H1 (cell line): Measurements from ENCODE around the gene TPST2. TPM values are rescaled to one million over a fixed set of nuclear protein-coding genes. Genes with fewer than 3 reads are reported as not detected.
A peak's percentile ranks its signal among the peaks of the same experiment; 100 is the strongest.

Experiments
- CTCF ChIA-PET: fragments of 300-600 bp; sonication (Branson Sonifier 250); formaldehyde crosslinking; loops from one replicate; lab custom pipeline; 2021; ENCODE audit not compliant: partially characterized antibody; lab: Charles Lee
- POLR2A ChIA-PET: fragments of 300-600 bp; sonication (Branson Sonifier 250); formaldehyde crosslinking; loops from one replicate; lab custom pipeline; 2021; ENCODE audit warnings: inconsistent platforms; ENCODE audit not compliant: partially characterized antibody; lab: Charles Lee
- DNase-seq, 2 experiments: peaks; one replicate each; pipeline versions ENCODE4 v3.0.0 to v3.0.0-alpha.2; 2010 to 2022; ENCODE audit warnings: low spot score in 2 of 2, low read depth in 1 of 2, mixed read lengths in 1 of 2
- FAIRE-seq: peaks from 2 replicates; lab custom pipeline; 2011; peaks lifted over from hg19 to GRCh38; lab: Jason Lieb, UNC
- H2AFZ ChIP-seq: 2 replicates; pipeline ENCODE4 v1.8.1; 2012; ENCODE audit warnings: low read length, inconsistent platforms
- H2AK5ac ChIP-seq: 2 replicates; pipeline ENCODE4 v1.6.1; 2013; ENCODE audit warnings: low read depth, low read length
- H2BK120ac ChIP-seq: replicated peaks from 2 replicates; pipeline ENCODE3; 2013; ENCODE audit warnings: low read depth, low read length, inconsistent platforms
- H2BK12ac ChIP-seq: 2 replicates; pipeline ENCODE4 v1.6.1; 2013; ENCODE audit warnings: low read depth, low read length
- H2BK15ac ChIP-seq: 2 replicates; pipeline ENCODE4 v1.6.1; 2013; ENCODE audit warnings: low read length
- H2BK20ac ChIP-seq: 2 replicates; pipeline ENCODE4 v1.6.1; 2013; ENCODE audit warnings: low read length
- H2BK5ac ChIP-seq: 2 replicates; pipeline ENCODE4 v1.6.1; 2013; ENCODE audit warnings: low read depth, low read length
- H3K14ac ChIP-seq: 2 replicates; pipeline ENCODE4 v1.6.1; 2013; ENCODE audit warnings: inconsistent platforms; ENCODE audit not compliant: insufficient read length
- H3K18ac ChIP-seq: 2 replicates; pipeline ENCODE4 v1.6.1; 2013; ENCODE audit warnings: low read length; ENCODE audit errors: extremely low read depth
- H3K23ac ChIP-seq: 2 replicates; pipeline ENCODE4 v1.6.1; 2013; ENCODE audit warnings: inconsistent platforms; ENCODE audit not compliant: insufficient read length
- H3K23me2 ChIP-seq: 2 replicates; pipeline ENCODE4 v1.6.1; 2013; ENCODE audit warnings: low read depth, low read length
- H3K27ac ChIP-seq: 2 replicates; pipeline ENCODE4 v1.6.1; 2011; ENCODE audit warnings: low read depth, low read length, inconsistent platforms
- H3K27me3 ChIP-seq, 4 experiments: replicated peaks in 1 of 4; 1 replicate in 1 of 4; 2 replicates in 3 of 4; pipeline versions ENCODE4 v1.6.1 to v1.8.1; 2011 to 2013; ENCODE audit warnings: low read length in 3 of 4, mild to moderate bottlenecking in 3 of 4, inconsistent platforms in 2 of 4, mixed read lengths in 2 of 4, moderate library complexity in 1 of 4; ENCODE audit not compliant: control insufficient read depth in 3 of 4, insufficient read depth in 3 of 4; ENCODE audit errors: extremely low read depth in 1 of 4
- H3K36me3 ChIP-seq, 4 experiments: 2 replicates each; pipeline versions ENCODE4 v1.6.1 to v1.8.1; 2011 to 2013; ENCODE audit warnings: mild to moderate bottlenecking in 4 of 4, low read length in 3 of 4, moderate library complexity in 2 of 4, control low read depth in 1 of 4, inconsistent platforms in 1 of 4; ENCODE audit not compliant: insufficient read depth in 4 of 4, control insufficient read depth in 2 of 4
- H3K4ac ChIP-seq: replicated peaks from 2 replicates; pipeline ENCODE3; 2013; ENCODE audit warnings: low read length, low read depth, mixed read lengths, inconsistent platforms; ENCODE audit not compliant: insufficient read length
- H3K4me1 ChIP-seq, 4 experiments: replicated peaks in 1 of 4; 1 replicate in 1 of 4; 2 replicates in 3 of 4; pipeline versions ENCODE4 v1.6.1 to v1.8.1; 2011 to 2013; ENCODE audit warnings: low read length in 3 of 4, inconsistent platforms in 2 of 4, mixed read lengths in 1 of 4; ENCODE audit not compliant: insufficient read depth in 4 of 4, control insufficient read depth in 3 of 4
- H3K4me2 ChIP-seq, 2 experiments: 2 replicates each; pipeline versions ENCODE4 v1.6.1 to v1.8.1; 2011 to 2013; ENCODE audit warnings: low read depth in 2 of 2, low read length in 2 of 2, control low read depth in 1 of 2, inconsistent platforms in 1 of 2, mild to moderate bottlenecking in 1 of 2; ENCODE audit not compliant: insufficient read depth in 1 of 2
- H3K4me3 ChIP-seq, 4 experiments: fragments of 200-600, 300-600 bp in 1 of 4; sonication (generic), shearing (Covaris generic), sonication (Bioruptor Twin) in 1 of 4; 2 replicates each; pipeline versions ENCODE4 v1.5.1 to v1.8.1; 2011 to 2016; ENCODE audit warnings: low read length in 4 of 4, low read depth in 3 of 4, control low read depth in 2 of 4, inconsistent platforms in 2 of 4, mild to moderate bottlenecking in 2 of 4, mixed read lengths in 1 of 4, moderate library complexity in 1 of 4; ENCODE audit not compliant: insufficient read depth in 2 of 4; ENCODE audit errors: extremely low read depth in 1 of 4
- H3K56ac ChIP-seq: replicated peaks from 2 replicates; pipeline ENCODE3; 2013; ENCODE audit warnings: low read depth, mild to moderate bottlenecking, mixed read lengths, low read length, inconsistent platforms; ENCODE audit not compliant: insufficient read length
- H3K79me1 ChIP-seq: 2 replicates; pipeline ENCODE4 v1.6.1; 2013; ENCODE audit warnings: low read depth, low read length, control low read depth
- H3K79me2 ChIP-seq, 2 experiments: 2 replicates each; pipeline versions ENCODE4 v1.6.1 to v1.8.1; 2012 to 2013; ENCODE audit warnings: low read length in 2 of 2, mild to moderate bottlenecking in 2 of 2, inconsistent platforms in 1 of 2; ENCODE audit not compliant: insufficient read depth in 2 of 2, control insufficient read depth in 1 of 2
- H3K9ac ChIP-seq, 4 experiments: replicated peaks in 1 of 4; 1 replicate in 1 of 4; 2 replicates in 3 of 4; pipeline versions ENCODE4 v1.6.1 to v1.8.1; 2011 to 2013; ENCODE audit warnings: low read depth in 3 of 4, low read length in 3 of 4, control low read depth in 2 of 4, mild to moderate bottlenecking in 2 of 4, moderate library complexity in 2 of 4, inconsistent platforms in 1 of 4; ENCODE audit errors: extremely low read depth in 1 of 4
- H3K9me3 ChIP-seq, 2 experiments: 2 replicates each; pipeline versions ENCODE4 v1.6.1 to v1.8.1; 2012 to 2013; ENCODE audit warnings: mild to moderate bottlenecking in 2 of 2, moderate library complexity in 2 of 2, control low read depth in 1 of 2, inconsistent platforms in 1 of 2, low read depth in 1 of 2, low read length in 1 of 2, mixed read lengths in 1 of 2; ENCODE audit not compliant: insufficient read depth in 2 of 2
- H4K20me1 ChIP-seq, 2 experiments: replicated peaks in 1 of 2; 2 replicates each; pipeline versions ENCODE3 to v1.8.1; 2011 to 2013; ENCODE audit warnings: inconsistent platforms in 2 of 2, low read length in 2 of 2, mild to moderate bottlenecking in 1 of 2; ENCODE audit not compliant: insufficient read depth in 2 of 2, control insufficient read depth in 1 of 2
- H4K5ac ChIP-seq: 2 replicates; pipeline ENCODE4 v1.6.1; 2013; ENCODE audit warnings: low read length, low read depth, mixed read lengths, inconsistent platforms; ENCODE audit not compliant: insufficient read length
- H4K8ac ChIP-seq: 2 replicates; pipeline ENCODE4 v1.8.0; 2013; ENCODE audit warnings: mild to moderate bottlenecking, moderate library complexity, low read length, inconsistent platforms; ENCODE audit not compliant: insufficient read depth; ENCODE audit errors: extremely low read depth
- H4K91ac ChIP-seq: replicated peaks from 2 replicates; pipeline ENCODE3; 2013; ENCODE audit warnings: low read length, mixed read lengths, inconsistent platforms; ENCODE audit not compliant: insufficient read length
- ATF3 ChIP-seq: IDR thresholded peaks from 2 replicates; pipeline ENCODE4 v1.6.1; 2011; ENCODE audit warnings: low read depth, mild to moderate bottlenecking, low read length; ENCODE audit not compliant: insufficient read depth
- BACH1 ChIP-seq: IDR thresholded peaks from 2 replicates; pipeline ENCODE4 v1.6.1; 2012; ENCODE audit warnings: low read length, improper control_type of control experiment
- CEBPB ChIP-seq: IDR thresholded peaks from 2 replicates; pipeline ENCODE4 v1.6.1; 2012; ENCODE audit warnings: low read depth, low read length
- EGR1 ChIP-seq: IDR thresholded peaks from 2 replicates; pipeline ENCODE4 v1.6.1; 2011; ENCODE audit warnings: low read depth, low read length, borderline replicate concordance
- GABPA ChIP-seq: IDR thresholded peaks from 2 replicates; pipeline ENCODE4 v1.6.1; 2011; ENCODE audit warnings: mild to moderate bottlenecking, low read length, moderate library complexity, borderline replicate concordance; ENCODE audit not compliant: insufficient read depth
- KDM1A ChIP-seq: fragments of 200-600, 300-600 bp; sonication (generic); IDR thresholded peaks from 2 replicates; pipeline ENCODE4 v1.7.1; 2016; ENCODE audit warnings: mild to moderate bottlenecking, low read length, borderline replicate concordance
- MAX ChIP-seq: IDR thresholded peaks from 2 replicates; pipeline ENCODE4 v1.6.1; 2012; ENCODE audit warnings: inconsistent platforms
- POLR2A ChIP-seq, 2 experiments: IDR thresholded peaks; 1 replicate in 1 of 2; 2 replicates in 1 of 2; pipeline ENCODE4 v1.6.1; 2011; ENCODE audit warnings: low read depth in 2 of 2, low read length in 2 of 2, mild to moderate bottlenecking in 2 of 2; ENCODE audit errors: control extremely low read depth in 1 of 2
- SAP30 ChIP-seq: fragments of 300-600 bp; sonication (generic); IDR thresholded peaks from 2 replicates; pipeline ENCODE4 v1.7.1; 2012; ENCODE audit warnings: low read length, moderate library complexity, mild to moderate bottlenecking, inconsistent platforms; ENCODE audit not compliant: insufficient read depth, insufficient replicate concordance
- SP4 ChIP-seq: IDR thresholded peaks from 2 replicates; pipeline ENCODE4 v1.6.1; 2012; ENCODE audit warnings: low read length, inconsistent platforms
- TCF12 ChIP-seq: IDR thresholded peaks from 2 replicates; pipeline ENCODE4 v1.6.1; 2011; ENCODE audit warnings: low read depth, mild to moderate bottlenecking, low read length
- TEAD4 ChIP-seq: IDR thresholded peaks from 2 replicates; pipeline ENCODE4 v1.6.1; 2012; ENCODE audit warnings: low read depth, low read length, inconsistent platforms, mixed read lengths
- USF2 ChIP-seq: IDR thresholded peaks from 2 replicates; pipeline ENCODE4 v1.6.1; 2011; ENCODE audit warnings: low read length, improper control_type of control experiment
- WGBS, 2 experiments: shearing (Covaris generic) in 1 of 2; methylation state at CpG; one replicate each; pipeline versions ENCODE4 v1.1.6 to v1.1.7; 2013 to 2015; ENCODE audit warnings: low lambda C conversion rate in 2 of 2, mixed read lengths in 2 of 2, inconsistent platforms in 1 of 2, low coverage in 1 of 2, missing lambda C conversion rate in 1 of 2; ENCODE audit not compliant: insufficient replicate concordance in 2 of 2, insufficient coverage in 1 of 2, insufficient read length in 1 of 2; ENCODE audit errors: extremely low coverage in 1 of 2, missing lambda C conversion rate in 1 of 2; 5-methylcytosine and 5-hydroxymethylcytosine counted together
- polyA plus RNA-seq, 7 experiments: library from polyadenylated mRNA; depleted of rRNA in 3 of 7; stranded (reverse) in 5 of 7; unstranded in 2 of 7; fragments of >200 nt in 5 of 7; fragments of 200-250 nt in 2 of 7; gene quantifications; 1 replicate in 5 of 7; 2 replicates in 1 of 7; 4 replicates in 1 of 7; pipeline versions ENCODE4 v1.2.1 to v1.2.3, GENCODE V29; 2011 to 2013; ENCODE audit warnings: missing spikeins in 2 of 7, mixed read lengths in 2 of 7
- total RNA-seq: library from RNA; stranded (reverse); fragmentation: NEBNext Ultra II Directional; extraction: Animal tissue kit (Norgen Biotek cat#: 25700); gene quantifications from 2 replicates; pipeline ENCODE4 v1.2.1, GENCODE V29; 2021

The TPST2 gene
- total and polyA plus RNA-seq, 2 of the 8 experiments (the other 6 are each of a cell fraction or from before 2014, with no cell fraction given), result 58.8 to 143 TPM

GRCh38 chr22:26556904-26557303, 33.0 kb downstream of the TPST2 start:
- H3K18ac ChIP-seq, result peak overlapping the region; percentile 49; the same call in 1 of the 2 replicates
- TF ChIP-seq POLR2A (IDR thresholded peaks at IDR 0.05; ENCODE audit: control extremely low read depth in 1 of 2, low read depth in 2 of 2, low read length in 2 of 2), result no peak
- TF ChIP-seq SP4, result no peak
- no peak for TF ChIP-seq KDM1A
- no peak for TF ChIP-seq USF2
- no peak for TF ChIP-seq CEBPB
- no peak for TF ChIP-seq GABPA
- TF ChIP-seq TEAD4, result no peak
- TF ChIP-seq MAX, result no peak
- no peak for TF ChIP-seq TCF12
- TF ChIP-seq BACH1, result no peak
- TF ChIP-seq ATF3, result no peak
- no peak for TF ChIP-seq EGR1
- TF ChIP-seq SAP30, result no peak

More at GRCh38 chr22:26556904-26557303, 33.0 kb downstream of the TPST2 start:
- H3K9ac ChIP-seq, result no peak overlapping the region
- H3K27me3 ChIP-seq, result no peaks in the 10 kb centered on the region
- no peaks in the 10 kb centered on the region for H3K9me3 ChIP-seq
- H3K4me3 ChIP-seq, result no peak overlapping the region
- no peak overlapping the region for H2AFZ ChIP-seq
- H3K23me2 ChIP-seq, result no peaks in the 10 kb centered on the region
- peaks cover 5 to 9% of the 10 kb centered on the region in 2 experiments for H4K20me1 ChIP-seq
- no peak overlapping the region for H4K91ac ChIP-seq
- no peaks in the 10 kb centered on the region for H3K36me3 ChIP-seq
- peaks cover 19% of the 10 kb centered on the region for H3K79me1 ChIP-seq
- H3K4me2 ChIP-seq, result no peak overlapping the region
- 0 out of 2 replicates have a peak overlapping the region, but pooled peaks have one; percentile 74 for H2BK15ac ChIP-seq
- ChIA-PET CTCF (no interaction called here), POLR2A (interaction anchor here (0.7 to 2.0 kb wide), 4 partner anchors 12 to 73 kb away, joined by 3 to 4 read pairs (median 4); partner anchors contain the start of genes HPS4, SRRD and TPST2)
- peaks cover 12 to 75% of the 10 kb centered on the region in 2 experiments for H3K79me2 ChIP-seq
- no peak overlapping the region for H3K23ac ChIP-seq
- H4K5ac ChIP-seq, result no peak overlapping the region
- H2BK12ac ChIP-seq, result peak overlapping the region; percentile 62; the same call in 1 of the 2 replicates
- no peak overlapping the region for H2AK5ac ChIP-seq
- H2BK120ac ChIP-seq, result no peak overlapping the region
- no peak overlapping the region for H3K27ac ChIP-seq
- 89% methylated on average over 5 of the region's 5 CpGs; no CpG with 5 or more reads in 1 of the 2 experiments for WGBS, 2 experiments
- no peak for FAIRE-seq
- no peak overlapping the region for H3K4ac ChIP-seq
- no peak overlapping the region for H4K8ac ChIP-seq
- H2BK5ac ChIP-seq, result 0 out of 2 replicates have a peak overlapping the region, but pooled peaks have one; percentile 3
- no peak overlapping the region for H3K56ac ChIP-seq
- H3K4me1 ChIP-seq, result peaks cover 22 to 39% (median 27%) of the 10 kb centered on the region in 4 experiments
- H3K14ac ChIP-seq, result no peak overlapping the region
- no peak for DNase-seq
- H2BK20ac ChIP-seq, result no peak overlapping the region
